Activated B cell treated with CpG ODN at 0.5 μM for 24 hours (primary cell): ENCODE results near the gene RTL3. TPM values are rescaled to one million over a fixed set of nuclear protein-coding genes. Genes with fewer than 3 reads are reported as not detected.

Source experiments
- ATAC-seq: fragments of 200-7000 bp; cut with Tn5 transposase; one replicate; pipeline ENCODE4 v1.10.0; 2021; ENCODE audit warnings: low read depth, mild to moderate bottlenecking, moderate library complexity
- CTCF ChIA-PET: fragments of 350-600 bp; sonication (Branson Sonifier 250); formaldehyde crosslinking; loops from one replicate; lab custom pipeline; 2021; ENCODE audit warnings: antibody characterized with exemption; lab: Charles Lee
- POLR2A ChIA-PET: fragments of 350-600 bp; sonication (Branson Sonifier 250); formaldehyde crosslinking; loops from one replicate; lab custom pipeline; 2021; ENCODE audit warnings: antibody characterized with exemption; lab: Charles Lee
- DNase-seq: peaks from one replicate; pipeline ENCODE4 v3.0.0; 2022
- H3K27ac Mint-ChIP-seq: one replicate; pipeline ENCODE4 v1.8.0; 2020; ENCODE audit warnings: mixed read lengths
- H3K27me3 Mint-ChIP-seq: one replicate; pipeline ENCODE4 v1.8.0; 2021; ENCODE audit warnings: mixed read lengths
- H3K36me3 Mint-ChIP-seq: one replicate; pipeline ENCODE4 v1.8.0; 2021; ENCODE audit warnings: low read depth, mixed read lengths
- H3K4me1 Mint-ChIP-seq: one replicate; pipeline ENCODE4 v1.8.0; 2021; ENCODE audit warnings: mixed read lengths
- H3K4me3 Mint-ChIP-seq: one replicate; pipeline ENCODE4 v1.8.0; 2020; ENCODE audit warnings: mild to moderate bottlenecking, mixed read lengths
- H3K9me3 Mint-ChIP-seq: one replicate; pipeline ENCODE4 v1.8.0; 2020; ENCODE audit warnings: mixed read lengths
- CTCF ChIP-seq: fragments of 200-600 bp; IDR thresholded peaks from one replicate; pipeline ENCODE4 v1.8.0; 2022; ENCODE audit warnings: antibody characterized with exemption, mild to moderate bottlenecking
- intact Hi-C: fragments of 100-400 bp; cut with micrococcal nuclease; formaldehyde crosslinking; loops from one replicate; pipeline ENCODE4 v1.15.1; 2024
- total RNA-seq: library from RNA; stranded (reverse); gene quantifications from 2 replicates; pipeline ENCODE4 v1.2.3, GENCODE V29; 2022

Gene RTL3
- total RNA-seq, 1 donor from 2014 or later, result not detected

DNA sequence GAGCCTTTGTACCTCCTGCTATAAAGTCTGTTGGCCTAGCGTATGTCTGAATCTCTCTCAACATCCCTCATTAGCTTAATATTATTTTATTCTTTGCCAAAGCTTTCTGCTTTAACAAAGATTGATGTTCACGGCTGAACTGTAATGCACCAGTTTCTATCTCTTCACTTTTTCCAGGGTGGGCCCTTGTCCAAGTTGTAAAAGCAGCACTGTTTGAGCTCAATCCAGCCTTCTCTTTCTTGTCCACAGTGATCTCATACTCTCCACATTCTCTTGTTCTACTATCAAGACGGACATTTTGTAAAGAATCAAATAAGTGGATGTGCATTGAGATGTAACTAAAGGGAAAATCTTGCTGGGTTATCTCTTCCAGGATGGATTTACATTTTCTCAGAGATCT is 34.4 kb upstream of the RTL3 start:
- H3K36me3 Mint-ChIP-seq, result no peaks in the 10 kb centered on the region
- H3K9me3 Mint-ChIP-seq, result no peaks in the 10 kb centered on the region
- DNase-seq, result no peak
- no peaks in the 10 kb centered on the region for H3K27me3 Mint-ChIP-seq
- TF ChIP-seq CTCF, result no peak
- no peak overlapping the region for H3K27ac Mint-ChIP-seq
- H3K4me1 Mint-ChIP-seq, result no peaks in the 10 kb centered on the region
- ATAC-seq, result no peak
- CTCF ChIA-PET, result interaction anchor here (0.5 kb wide), 1 partner anchor 138 kb away, joined by 3 read pairs; no protein-coding TSS in a partner anchor
- POLR2A ChIA-PET, result no interaction called here
- intact Hi-C loops, result no loop called here
- no peak overlapping the region for H3K4me3 Mint-ChIP-seq

DNA sequence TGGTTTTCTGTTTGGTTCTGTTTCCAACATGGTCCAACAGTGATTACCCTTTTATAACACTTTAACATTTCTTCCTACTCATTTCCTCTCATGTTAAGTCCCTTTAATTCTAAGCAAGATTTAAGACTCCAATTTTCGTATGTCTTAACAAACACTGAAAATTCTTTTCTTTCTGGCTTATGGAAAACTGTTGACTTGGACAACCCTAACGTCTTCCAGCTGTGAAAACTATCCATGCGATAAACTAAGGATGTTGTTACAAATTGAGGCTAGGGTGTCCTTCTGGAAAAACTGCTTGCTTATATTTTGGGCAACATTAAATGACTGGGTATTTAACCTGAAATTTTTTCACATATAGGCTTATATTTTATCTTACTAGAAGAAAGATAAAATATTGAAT is 33.9 kb upstream of the RTL3 start:
- H3K4me3 Mint-ChIP-seq, result no peak overlapping the region
- no peaks in the 10 kb centered on the region for H3K4me1 Mint-ChIP-seq
- DNase-seq (no peak), ATAC-seq (no peak)
- POLR2A ChIA-PET, result no interaction called here
- H3K36me3 Mint-ChIP-seq, result no peaks in the 10 kb centered on the region
- no peak overlapping the region for H3K27ac Mint-ChIP-seq
- no peak for TF ChIP-seq CTCF
- intact Hi-C loops, result no loop called here
- no peaks in the 10 kb centered on the region for H3K27me3 Mint-ChIP-seq
- CTCF ChIA-PET, result no interaction called here
- no peaks in the 10 kb centered on the region for H3K9me3 Mint-ChIP-seq

- Mint-ChIP-seq H3K4me3 (no peak overlapping the region), H3K9me3 (peaks cover 3% of the 10 kb centered on the region), H3K27me3 (no peaks in the 10 kb centered on the region), H3K4me1 (peaks cover 9% of the 10 kb centered on the region), H3K27ac (peak overlapping the region; percentile 56), H3K36me3 (no peaks in the 10 kb centered on the region)
- CTCF ChIA-PET, result no interaction called here
- no peak for TF ChIP-seq CTCF
- POLR2A ChIA-PET, result no interaction called here
- ATAC-seq (peak; percentile 79), DNase-seq (no peak)
- intact Hi-C loops, result no loop called here
Observed at GRCh38 chrX:78687586-78687985, 28.5 kb upstream of the RTL3 start.

DNA sequence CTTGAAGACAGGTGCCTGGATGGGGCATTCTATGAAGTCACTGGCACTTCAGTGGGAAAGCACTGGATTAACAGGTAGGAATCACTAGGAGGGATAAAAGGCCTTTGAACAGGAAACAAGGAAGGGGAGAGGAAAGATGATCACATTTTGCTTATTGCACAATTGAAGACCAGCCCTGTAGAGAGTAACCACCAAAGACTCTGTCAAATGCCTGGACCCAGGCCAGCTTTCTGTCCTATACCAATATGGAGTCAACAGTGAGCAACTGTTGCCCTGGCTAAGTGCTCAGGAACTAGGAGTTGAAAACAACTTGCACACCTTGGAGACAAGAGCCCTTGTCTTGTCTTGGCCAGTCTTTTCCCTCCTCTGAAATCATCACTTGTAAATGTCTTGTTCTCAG is 14.1 kb upstream of the RTL3 start:
- CTCF ChIA-PET, result no interaction called here
- DNase-seq (no peak), ATAC-seq (no peak)
- TF ChIP-seq CTCF, result no peak
- no peaks in the 10 kb centered on the region for H3K4me1 Mint-ChIP-seq
- intact Hi-C loops, result no loop called here
- H3K36me3 Mint-ChIP-seq, result no peaks in the 10 kb centered on the region
- no peaks in the 10 kb centered on the region for H3K27me3 Mint-ChIP-seq
- POLR2A ChIA-PET, result no interaction called here
- H3K27ac Mint-ChIP-seq, result no peak overlapping the region
- H3K9me3 Mint-ChIP-seq, result peaks cover 3% of the 10 kb centered on the region
- no peak overlapping the region for H3K4me3 Mint-ChIP-seq

GRCh38 chrX:78665342-78665741 is 6.2 kb upstream of the RTL3 start:
- no peaks in the 10 kb centered on the region for H3K27me3 Mint-ChIP-seq
- no peak overlapping the region for H3K27ac Mint-ChIP-seq
- ChIA-PET CTCF (no interaction called here), POLR2A (no interaction called here)
- no peaks in the 10 kb centered on the region for H3K36me3 Mint-ChIP-seq
- no peak overlapping the region for H3K4me3 Mint-ChIP-seq
- H3K4me1 Mint-ChIP-seq, result no peaks in the 10 kb centered on the region
- DNase-seq (no peak), ATAC-seq (no peak)
- intact Hi-C loops, result no loop called here
- TF ChIP-seq CTCF, result no peak
- peaks cover 8% of the 10 kb centered on the region for H3K9me3 Mint-ChIP-seq
